ENCODE measurements around the gene RNF187. TPM values are rescaled to one million over a fixed set of nuclear protein-coding genes. Genes with fewer than 3 reads are reported as not detected.
A peak's percentile ranks its signal among the peaks of the same experiment; 100 is the strongest.

The RNF187 gene
- total RNA-seq = 128 and 136 TPM in 2 replicates

DNA sequence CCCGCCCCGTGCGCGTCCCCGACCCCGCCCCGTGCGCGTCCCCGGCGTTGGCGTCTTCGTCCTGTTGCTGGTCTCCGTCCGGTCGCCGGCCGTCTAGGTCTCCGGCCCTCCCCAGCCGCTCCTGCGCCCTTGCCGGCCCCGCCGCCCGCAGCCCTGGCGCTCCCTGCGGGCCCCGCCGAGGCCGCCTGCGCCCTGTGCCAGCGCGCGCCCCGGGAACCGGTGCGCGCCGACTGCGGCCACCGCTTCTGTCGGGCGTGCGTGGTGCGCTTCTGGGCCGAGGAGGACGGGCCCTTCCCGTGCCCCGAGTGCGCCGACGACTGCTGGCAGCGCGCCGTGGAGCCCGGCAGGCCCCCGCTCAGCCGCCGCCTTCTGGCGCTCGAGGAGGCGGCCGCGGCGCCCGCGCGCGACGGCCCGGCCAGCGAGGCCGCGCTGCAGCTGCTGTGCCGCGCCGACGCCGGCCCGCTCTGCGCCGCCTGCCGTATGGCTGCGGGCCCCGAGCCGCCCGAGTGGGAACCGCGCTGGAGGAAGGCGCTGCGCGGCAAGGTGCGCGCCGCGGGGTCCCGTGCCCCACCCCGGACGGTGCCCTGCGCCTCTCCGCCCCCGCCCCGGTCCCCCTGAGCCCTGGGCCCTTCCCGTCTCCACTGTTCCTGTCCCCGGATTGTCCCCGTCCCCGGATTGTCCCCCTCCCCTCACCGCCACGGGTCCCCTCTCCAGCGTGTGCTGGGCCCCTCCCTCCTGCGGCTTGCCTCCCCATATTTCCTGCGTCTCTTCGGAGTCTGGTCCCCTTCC lies at the start of gene RNF187:
TSS of gene RNF187 (plus strand) at position 47 of the 789 bp plus-strand sequence.
- DNase-seq (ENCODE audit: low read depth) = no peak
- no peaks in the 10 kb centered on the region for H3K27me3 ChIP-seq (ENCODE audit: control insufficient read depth, insufficient read depth, low read length)
- H3K36me3 ChIP-seq (ENCODE audit: control insufficient read depth, insufficient read depth, low read length) = peaks cover 5% of the 10 kb centered on the region
- TF ChIP-seq, protein P1, sequence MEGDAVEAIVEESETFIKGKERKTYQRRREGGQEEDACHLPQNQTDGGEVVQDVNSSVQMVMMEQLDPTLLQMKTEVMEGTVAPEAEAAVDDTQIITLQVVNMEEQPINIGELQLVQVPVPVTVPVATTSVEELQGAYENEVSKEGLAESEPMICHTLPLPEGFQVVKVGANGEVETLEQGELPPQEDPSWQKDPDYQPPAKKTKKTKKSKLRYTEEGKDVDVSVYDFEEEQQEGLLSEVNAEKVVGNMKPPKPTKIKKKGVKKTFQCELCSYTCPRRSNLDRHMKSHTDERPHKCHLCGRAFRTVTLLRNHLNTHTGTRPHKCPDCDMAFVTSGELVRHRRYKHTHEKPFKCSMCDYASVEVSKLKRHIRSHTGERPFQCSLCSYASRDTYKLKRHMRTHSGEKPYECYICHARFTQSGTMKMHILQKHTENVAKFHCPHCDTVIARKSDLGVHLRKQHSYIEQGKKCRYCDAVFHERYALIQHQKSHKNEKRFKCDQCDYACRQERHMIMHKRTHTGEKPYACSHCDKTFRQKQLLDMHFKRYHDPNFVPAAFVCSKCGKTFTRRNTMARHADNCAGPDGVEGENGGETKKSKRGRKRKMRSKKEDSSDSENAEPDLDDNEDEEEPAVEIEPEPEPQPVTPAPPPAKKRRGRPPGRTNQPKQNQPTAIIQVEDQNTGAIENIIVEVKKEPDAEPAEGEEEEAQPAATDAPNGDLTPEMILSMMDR (IDR thresholded peaks at IDR 0.05; ENCODE audit: insufficient read depth, low read length, poor library complexity, severe bottlenecking) = no peak
- H3K4me3 ChIP-seq (ENCODE audit: low read depth, low read length) = peak within 1 kb of the TSS; percentile 62

DNA sequence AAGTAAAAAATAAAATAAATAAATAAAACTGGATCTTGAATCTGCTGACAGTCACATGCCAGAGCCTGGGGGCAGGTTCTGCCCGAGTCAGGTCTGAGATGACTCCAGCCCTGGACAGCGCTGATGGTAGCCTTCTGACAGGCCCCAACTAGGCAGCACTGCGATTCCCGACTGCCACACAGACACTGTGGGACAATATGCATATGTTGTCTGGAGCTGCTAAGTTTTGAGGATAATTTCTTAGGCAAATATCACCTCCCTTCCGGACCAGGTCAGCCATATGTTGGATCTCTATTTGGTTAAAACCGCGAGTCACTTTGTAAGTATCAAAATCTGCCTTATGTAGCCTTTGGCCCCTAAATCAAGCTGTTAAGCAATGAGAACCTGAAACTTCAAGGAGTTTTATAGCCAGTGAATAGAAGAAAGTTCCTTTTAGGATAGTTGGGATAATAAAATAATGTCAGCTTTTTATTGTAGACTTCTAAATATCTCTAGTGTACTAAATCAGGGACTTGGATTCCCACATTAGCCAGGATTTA lies 49.7 kb upstream of the RNF187 start:
- H3K27me3 ChIP-seq (ENCODE audit: control insufficient read depth, insufficient read depth, low read length) = peaks cover 8% of the 10 kb centered on the region
- no peak for DNase-seq (ENCODE audit: low read depth)
- TF ChIP-seq, protein P1 (IDR thresholded peaks at IDR 0.05; ENCODE audit: insufficient read depth, low read length, poor library complexity, severe bottlenecking) = no peak
- no peaks in the 10 kb centered on the region for H3K36me3 ChIP-seq (ENCODE audit: control insufficient read depth, insufficient read depth, low read length)
- H3K4me3 ChIP-seq (ENCODE audit: low read depth, low read length) = no peak overlapping the region

DNA sequence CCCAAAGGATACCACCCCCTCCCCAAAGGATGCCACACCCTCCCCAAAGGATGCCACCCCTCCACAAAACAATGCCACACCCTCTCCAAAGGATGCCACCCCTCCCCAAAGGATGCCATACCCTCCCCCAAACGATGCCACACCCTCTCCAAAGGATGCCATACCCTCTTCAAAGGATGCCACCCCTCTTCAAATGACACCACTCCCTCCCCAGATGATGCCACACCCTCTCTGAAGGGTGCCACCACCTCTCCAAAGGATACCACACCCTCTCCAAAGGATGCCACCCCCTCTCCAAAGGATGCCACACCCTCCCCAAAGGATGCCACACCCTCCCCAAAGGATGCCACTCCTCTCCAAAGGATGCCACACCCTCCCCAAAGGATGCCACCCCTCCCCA lies 48.9 kb upstream of the RNF187 start:
- H3K4me3 ChIP-seq (ENCODE audit: low read depth, low read length) = no peak overlapping the region
- DNase-seq (ENCODE audit: low read depth) = no peak
- H3K27me3 ChIP-seq (ENCODE audit: control insufficient read depth, insufficient read depth, low read length) = peaks cover 8% of the 10 kb centered on the region
- TF ChIP-seq, protein P1 (IDR thresholded peaks at IDR 0.05; ENCODE audit: insufficient read depth, low read length, poor library complexity, severe bottlenecking) = no peak
- no peaks in the 10 kb centered on the region for H3K36me3 ChIP-seq (ENCODE audit: control insufficient read depth, insufficient read depth, low read length)

DNA sequence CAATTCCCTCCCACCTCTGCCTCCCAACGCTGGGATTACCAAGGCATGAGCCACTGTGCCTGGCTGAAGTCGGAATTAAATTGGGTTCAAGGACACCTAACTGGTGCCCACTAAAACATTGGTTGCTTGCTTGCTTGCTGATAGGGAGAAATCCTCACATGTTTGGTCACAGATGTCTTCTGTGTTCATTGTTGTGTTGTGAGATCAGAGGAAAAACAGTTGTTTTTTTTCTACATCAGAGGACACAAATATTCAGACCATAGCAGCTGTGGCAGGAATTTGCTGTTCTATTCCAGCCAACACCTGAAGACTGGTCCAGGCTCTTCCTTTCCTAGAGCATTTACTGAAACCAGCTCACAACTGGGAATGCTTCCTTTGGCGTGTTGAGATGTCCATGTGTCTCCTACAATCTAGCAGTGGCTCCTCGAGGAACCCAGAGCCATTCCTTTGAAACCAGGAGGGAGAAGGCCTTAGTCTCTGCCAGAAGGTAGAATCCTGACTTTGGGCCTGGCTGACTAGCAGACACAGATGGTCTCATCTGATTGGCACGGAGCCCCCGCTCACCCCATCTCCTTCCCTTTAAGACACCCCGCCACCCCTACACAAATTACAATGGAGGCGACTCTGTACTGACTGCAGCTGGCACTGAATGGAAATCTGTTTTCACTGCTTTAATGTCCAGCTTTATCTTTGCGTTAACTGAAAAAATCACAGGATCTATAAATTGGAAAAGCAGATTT lies 46.3 kb upstream of the RNF187 start:
- H3K36me3 ChIP-seq (ENCODE audit: control insufficient read depth, insufficient read depth, low read length) = no peaks in the 10 kb centered on the region
- no peak for DNase-seq (ENCODE audit: low read depth)
- H3K4me3 ChIP-seq (ENCODE audit: low read depth, low read length) = no peak overlapping the region
- peaks cover 8% of the 10 kb centered on the region for H3K27me3 ChIP-seq (ENCODE audit: control insufficient read depth, insufficient read depth, low read length)
- TF ChIP-seq, protein P1 (IDR thresholded peaks at IDR 0.05; ENCODE audit: insufficient read depth, low read length, poor library complexity, severe bottlenecking) = no peak

DNA sequence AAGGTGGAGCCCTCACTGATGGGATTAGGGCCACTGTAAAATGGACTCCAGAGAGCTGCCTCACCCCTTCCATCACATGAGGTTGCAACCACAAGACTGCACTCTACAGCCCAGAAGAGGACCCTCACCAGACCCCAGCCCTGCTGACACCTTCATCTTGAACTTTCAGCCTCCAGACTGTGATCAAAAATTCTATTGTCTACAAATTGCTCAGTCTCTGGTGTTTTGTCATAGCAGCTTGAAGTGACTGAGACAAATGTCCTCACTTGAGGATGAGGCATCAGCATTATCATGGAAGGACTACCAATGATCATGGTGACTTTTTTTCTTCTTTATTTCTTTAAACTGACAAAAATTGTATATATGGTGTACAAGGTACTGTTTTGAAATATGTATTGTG lies 43.8 kb upstream of the RNF187 start:
- no peaks in the 10 kb centered on the region for H3K36me3 ChIP-seq (ENCODE audit: control insufficient read depth, insufficient read depth, low read length)
- no peak for DNase-seq (ENCODE audit: low read depth)
- H3K27me3 ChIP-seq (ENCODE audit: control insufficient read depth, insufficient read depth, low read length) = peaks cover 8% of the 10 kb centered on the region
- TF ChIP-seq, protein P1 (IDR thresholded peaks at IDR 0.05; ENCODE audit: insufficient read depth, low read length, poor library complexity, severe bottlenecking) = no peak
- H3K4me3 ChIP-seq (ENCODE audit: low read depth, low read length) = no peak overlapping the region
